IMR-90 (cell line): ENCODE results near the gene PRELID3B. TPM values are rescaled to one million over a fixed set of nuclear protein-coding genes. Genes with fewer than 3 reads are reported as not detected.

ENCODE experiments used
- ATAC-seq: fragments of 200-7000 bp; cut with Tn5 transposase; 2 replicates; pipeline ENCODE4 v1.9.1; 2020; ENCODE audit warnings: low read depth, mild to moderate bottlenecking, moderate library complexity
- BruUV-seq: library from RNA; stranded (reverse); fragments of 400-500 nt; replicated peaks from 2 replicates; lab custom pipeline; 2021; lab: Mats Ljungman, UMichigan
- CTCF ChIA-PET: fragments of 300-600 bp; formaldehyde crosslinking; extraction: SDS; loops from one replicate; lab custom pipeline; 2021; ENCODE audit warnings: antibody characterized with exemption; lab: Yijun Ruan, JAX
- POLR2A ChIA-PET: fragments of 300-600 bp; sonication (Branson Sonifier 250); formaldehyde crosslinking; loops from one replicate; lab custom pipeline; 2022; ENCODE audit warnings: antibody characterized with exemption; ENCODE audit not compliant: unreplicated experiment; lab: Charles Lee
- DNase-seq: peaks from one replicate; pipeline ENCODE4 v3.0.0; 2013
- H2AFZ ChIP-seq: replicated peaks from 2 replicates; pipeline ENCODE3; 2013; ENCODE audit warnings: low read length, mild to moderate bottlenecking; ENCODE audit not compliant: poor library complexity
- H2AK5ac ChIP-seq: 2 replicates; pipeline ENCODE4 v1.6.1; 2013; ENCODE audit warnings: low read depth, low read length, inconsistent platforms
- H2AK9ac ChIP-seq: replicated peaks from 2 replicates; pipeline ENCODE3; 2013; ENCODE audit warnings: mild to moderate bottlenecking, low read depth, low read length, moderate library complexity; ENCODE audit not compliant: poor library complexity
- H2BK120ac ChIP-seq: 2 replicates; pipeline ENCODE4 v1.6.1; 2013; ENCODE audit warnings: low read depth, low read length, inconsistent platforms
- H2BK15ac ChIP-seq: 3 replicates; pipeline ENCODE4 v1.6.1; 2013; ENCODE audit warnings: low read depth, low read length, inconsistent platforms
- H2BK20ac ChIP-seq: 2 replicates; pipeline ENCODE4 v1.6.1; 2013; ENCODE audit warnings: low read depth, mild to moderate bottlenecking, inconsistent platforms, low read length, moderate library complexity
- H2BK5ac ChIP-seq: 2 replicates; pipeline ENCODE4 v1.6.1; 2013; ENCODE audit warnings: mild to moderate bottlenecking, low read depth, low read length, inconsistent platforms; ENCODE audit not compliant: poor library complexity, severe bottlenecking
- H3K14ac ChIP-seq: replicated peaks from 2 replicates; pipeline ENCODE4 v1.6.1; 2013; ENCODE audit warnings: low read depth, low read length, inconsistent platforms
- H3K18ac ChIP-seq: 2 replicates; pipeline ENCODE4 v1.6.1; 2013; ENCODE audit warnings: low read depth, low read length, control low read depth
- H3K23ac ChIP-seq: 2 replicates; pipeline ENCODE4 v1.6.1; 2013; ENCODE audit warnings: low read depth, low read length, inconsistent platforms
- H3K27ac ChIP-seq: 2 replicates; pipeline ENCODE4 v1.5.1; 2013; ENCODE audit warnings: mild to moderate bottlenecking, control low read depth, low read length; ENCODE audit not compliant: insufficient read depth
- H3K27me3 ChIP-seq: 2 replicates; pipeline ENCODE4 v1.6.1; 2013; ENCODE audit warnings: low read length; ENCODE audit not compliant: control insufficient read depth, insufficient read depth
- H3K36me3 ChIP-seq: 2 replicates; pipeline ENCODE4 v1.6.1; 2013; ENCODE audit warnings: low read length, mixed read lengths; ENCODE audit not compliant: control insufficient read depth, insufficient read depth
- H3K4ac ChIP-seq: 2 replicates; pipeline ENCODE4 v1.6.1; 2013; ENCODE audit warnings: low read depth, low read length, inconsistent platforms
- H3K4me1 ChIP-seq: 2 replicates; pipeline ENCODE4 v1.6.1; 2013; ENCODE audit warnings: low read length, mixed read lengths; ENCODE audit not compliant: control insufficient read depth, insufficient read depth
- H3K4me2 ChIP-seq: 2 replicates; pipeline ENCODE4 v1.6.1; 2013; ENCODE audit warnings: low read depth, mild to moderate bottlenecking, control low read depth, low read length, moderate library complexity
- H3K4me3 ChIP-seq: 2 replicates; pipeline ENCODE4 v1.5.1; 2013; ENCODE audit warnings: low read depth, mild to moderate bottlenecking, control low read depth, low read length, moderate library complexity; ENCODE audit not compliant: insufficient read depth
- H3K56ac ChIP-seq: 2 replicates; pipeline ENCODE4 v1.6.1; 2013; ENCODE audit warnings: low read length, inconsistent platforms; ENCODE audit not compliant: insufficient read depth; ENCODE audit errors: extremely low read depth
- H3K79me1 ChIP-seq, 2 experiments: 2 replicates each; pipeline ENCODE4 v1.6.1; 2013; ENCODE audit warnings: low read length in 2 of 2, inconsistent platforms in 1 of 2, low read depth in 1 of 2
- H3K9ac ChIP-seq: 2 replicates; pipeline ENCODE4 v1.6.1; 2013; ENCODE audit warnings: low read depth, low read length, control low read depth
- H3K9me1 ChIP-seq: 2 replicates; pipeline ENCODE4 v1.6.1; 2013; ENCODE audit warnings: low read length, inconsistent platforms; ENCODE audit not compliant: insufficient read depth
- H3K9me3 ChIP-seq: 2 replicates; pipeline ENCODE4 v1.6.1; 2013; ENCODE audit warnings: low read length; ENCODE audit not compliant: control insufficient read depth, insufficient read depth
- H4K20me1 ChIP-seq: 2 replicates; pipeline ENCODE4 v1.6.1; 2013; ENCODE audit warnings: low read length, inconsistent platforms; ENCODE audit not compliant: insufficient read depth
- H4K5ac ChIP-seq: 2 replicates; pipeline ENCODE4 v1.6.1; 2013; ENCODE audit warnings: mild to moderate bottlenecking, low read depth, low read length, control low read depth
- H4K8ac ChIP-seq, 2 experiments: 2 replicates each; pipeline ENCODE4 v1.6.1; 2013; ENCODE audit warnings: low read depth in 2 of 2, low read length in 2 of 2, control low read depth in 1 of 2, inconsistent platforms in 1 of 2
- H4K91ac ChIP-seq: 2 replicates; pipeline ENCODE4 v1.6.1; 2013; ENCODE audit warnings: low read depth, low read length, inconsistent platforms; ENCODE audit not compliant: insufficient read depth
- CEBPB ChIP-seq: IDR thresholded peaks from 2 replicates; pipeline ENCODE4 v1.6.1; 2012; ENCODE audit warnings: low read depth, low read length, improper control_type of control experiment
- NFE2L2 ChIP-seq: fragments of 150-350 bp; IDR thresholded peaks from 2 replicates; pipeline ENCODE4 v1.6.1; 2016; ENCODE audit warnings: low read depth, mild to moderate bottlenecking, low read length
- POLR2A ChIP-seq: IDR thresholded peaks from 2 replicates; pipeline ENCODE4 v1.6.1; 2012; ENCODE audit warnings: mild to moderate bottlenecking, low read depth, low read length
- WGBS, 2 experiments: methylation state at CpG; one replicate each; pipeline versions ENCODE4 v1.1.5 to v1.1.7; 2013; ENCODE audit warnings: missing lambda C conversion rate in 2 of 2; ENCODE audit not compliant: insufficient read length in 1 of 2; ENCODE audit errors: extremely low coverage in 2 of 2; 5-methylcytosine and 5-hydroxymethylcytosine counted together
- dilution Hi-C: fragments of 300-500 bp; cut with HindIII; formaldehyde crosslinking; loops from one replicate; pipeline ENCODE4 v1.14.3; 2018; ENCODE audit warnings: low sequenced_read_pairs; ENCODE audit not compliant: unreplicated experiment
- in situ Hi-C: fragments of 300-500 bp; cut with MboI; formaldehyde crosslinking; loops from 3 replicates; pipeline ENCODE4 v1.14.3; 2019; ENCODE audit warnings: low sequenced_read_pairs, inconsistent platforms, mixed read lengths
- intact Hi-C: fragments of 100-400 bp; cut with micrococcal nuclease; formaldehyde crosslinking; loops from 2 replicates; pipeline ENCODE4 v1.10.0; 2022
- polyA plus RNA-seq, 3 experiments: library from polyadenylated mRNA; depleted of rRNA; stranded (reverse); fragments of >200 nt; gene quantifications; 2 replicates each; pipeline ENCODE4 v1.2.3, GENCODE V29; 2012; ENCODE audit warnings: low replicate concordance in 1 of 3
- total RNA-seq: library from RNA; depleted of rRNA; stranded (reverse); fragments of >200 nt; gene quantifications from 2 replicates; pipeline ENCODE4 v1.2.3, GENCODE V29; 2012
- TF ChIP-seq, protein P1 (sequence below): fragments of 150-350 bp; IDR thresholded peaks from 2 replicates; pipeline ENCODE4 v1.6.1; 2016; ENCODE audit warnings: low read depth, mild to moderate bottlenecking, low read length, moderate library complexity, borderline replicate concordance

Gene PRELID3B
- total and polyA plus RNA-seq, 2 of the 4 experiments (the other 2 are of a cell fraction) = 24.8 to 41.9 TPM

DNA sequence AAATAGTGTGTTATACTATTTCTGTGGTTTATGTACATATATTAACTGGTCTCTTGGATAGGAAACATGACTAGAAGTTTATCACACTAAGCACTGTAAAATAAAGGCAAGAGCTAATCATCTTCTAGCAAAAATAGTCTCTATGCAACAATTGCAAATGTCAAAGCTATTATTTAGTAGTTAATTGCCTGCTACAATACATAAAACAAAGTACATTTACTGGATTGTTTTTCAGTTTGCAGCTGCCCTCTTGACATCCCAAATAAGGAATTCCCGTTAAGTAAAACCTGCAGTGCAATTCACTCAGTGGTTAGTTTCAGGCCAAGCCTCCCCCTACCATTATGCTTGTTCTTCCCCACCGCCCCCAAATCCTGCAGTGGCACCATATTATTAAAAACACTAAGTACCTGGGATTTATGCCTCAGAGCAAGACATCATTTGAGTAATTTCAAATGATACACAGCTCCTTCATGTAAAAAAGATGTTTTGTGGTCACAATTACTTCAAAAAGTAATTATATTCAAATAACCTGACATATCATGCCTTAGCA, 8.9 kb downstream of the PRELID3B start:
- Histone ChIP-seq H4K91ac (no peak overlapping the region), H3K9me3 (no peaks in the 10 kb centered on the region), H2AFZ (no peak overlapping the region), H3K4me3 (no peak overlapping the region), H2BK5ac (no peak overlapping the region), H3K23ac (no peak overlapping the region), H3K79me1 (peaks cover 29 to 43% of the 10 kb centered on the region in 2 experiments), H2BK120ac (no peak overlapping the region), H4K5ac (no peak overlapping the region), H3K4ac (no peak overlapping the region), H2AK5ac (no peak overlapping the region), H2BK20ac (no peak overlapping the region), H3K27ac (no peak overlapping the region), H3K9me1 (peaks cover 7% of the 10 kb centered on the region), H4K8ac (no peak overlapping the region), H4K20me1 (peaks cover 18% of the 10 kb centered on the region; the same call in 1 of the 2 replicates), H2BK15ac (no peak overlapping the region), H3K18ac (no peak overlapping the region), H3K4me1 (peaks cover 6% of the 10 kb centered on the region), H3K14ac (no peak overlapping the region), H3K9ac (no peak overlapping the region), H3K36me3 (peaks cover 23% of the 10 kb centered on the region), H2AK9ac (no peak overlapping the region), H3K4me2 (no peak overlapping the region), H3K27me3 (no peaks in the 10 kb centered on the region), H3K56ac (no peak overlapping the region)
- WGBS, 2 experiments = 90% methylated on average over 1 of the region's 2 CpGs; no CpG with 5 or more reads in 1 of the 2 experiments
- ChIA-PET POLR2A (no interaction called here), CTCF (no interaction called here)
- ATAC-seq (no peak), DNase-seq (no peak)
- BruUV-seq = no TSS peak
- intact Hi-C loops (loop anchor here (5.0 kb wide), 2 partner anchors 141 to 161 kb away; no protein-coding TSS in a partner anchor), in situ Hi-C loops (loop anchor here (25.0 kb wide), 3 partner anchors 796 to 1646 kb away; partner anchors contain the start of genes ANKRD60 and RBM38), dilution Hi-C loops (no loop called here)
- no peak for TF ChIP-seq CEBPB
- TF ChIP-seq, protein P1, sequence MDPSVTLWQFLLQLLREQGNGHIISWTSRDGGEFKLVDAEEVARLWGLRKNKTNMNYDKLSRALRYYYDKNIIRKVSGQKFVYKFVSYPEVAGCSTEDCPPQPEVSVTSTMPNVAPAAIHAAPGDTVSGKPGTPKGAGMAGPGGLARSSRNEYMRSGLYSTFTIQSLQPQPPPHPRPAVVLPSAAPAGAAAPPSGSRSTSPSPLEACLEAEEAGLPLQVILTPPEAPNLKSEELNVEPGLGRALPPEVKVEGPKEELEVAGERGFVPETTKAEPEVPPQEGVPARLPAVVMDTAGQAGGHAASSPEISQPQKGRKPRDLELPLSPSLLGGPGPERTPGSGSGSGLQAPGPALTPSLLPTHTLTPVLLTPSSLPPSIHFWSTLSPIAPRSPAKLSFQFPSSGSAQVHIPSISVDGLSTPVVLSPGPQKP = no peak
- no peak for TF ChIP-seq NFE2L2
- no peak for TF ChIP-seq POLR2A
